HL-60 (cell line): ENCODE results near the gene GMDS.

Experiments
- DNase-seq, 2 experiments: peaks; one replicate each; pipeline ENCODE4 v3.0.0-alpha.2; 2010 to 2020; ENCODE audit warnings: low read depth in 1 of 2, low spot score in 1 of 2
- H3K27ac ChIP-seq: fragments of 250-450 bp; sonication (Bioruptor Pico); replicated peaks from 2 replicates; pipeline ENCODE4 v1.5.1; 2020; ENCODE audit warnings: mild to moderate bottlenecking, moderate library complexity
- H3K27me3 ChIP-seq: fragments of 250-450 bp; sonication (Bioruptor Pico); 2 replicates; pipeline ENCODE4 v1.5.1; 2021; ENCODE audit warnings: mild to moderate bottlenecking, moderate library complexity; ENCODE audit not compliant: insufficient read depth, poor library complexity, severe bottlenecking
- H3K4me3 ChIP-seq: replicated peaks from 2 replicates; pipeline ENCODE4 v1.5.1; 2011; ENCODE audit warnings: mild to moderate bottlenecking, control low read depth, low read length; ENCODE audit not compliant: insufficient read depth
- GABPA ChIP-seq: IDR thresholded peaks from 2 replicates; pipeline ENCODE4 v1.6.1; 2012; ENCODE audit warnings: low read depth
- POLR2AphosphoS5 ChIP-seq: IDR thresholded peaks from 2 replicates; pipeline ENCODE4 v1.6.1; 2012; ENCODE audit warnings: low read depth
- SPI1 ChIP-seq: IDR thresholded peaks from 2 replicates; pipeline ENCODE4 v1.6.1; 2012; ENCODE audit warnings: low read depth, mild to moderate bottlenecking, borderline replicate concordance
- TF ChIP-seq, protein P1 (sequence below): IDR thresholded peaks from one replicate; pipeline ENCODE4 v1.5.1; 2011; ENCODE audit warnings: low read length, control low read depth, inconsistent platforms; ENCODE audit not compliant: insufficient read depth
- TF ChIP-seq, protein P2 (sequence below): IDR thresholded peaks from 2 replicates; pipeline ENCODE4 v1.6.1; 2012; ENCODE audit warnings: low read depth; ENCODE audit not compliant: insufficient replicate concordance

GMDS gene

DNA sequence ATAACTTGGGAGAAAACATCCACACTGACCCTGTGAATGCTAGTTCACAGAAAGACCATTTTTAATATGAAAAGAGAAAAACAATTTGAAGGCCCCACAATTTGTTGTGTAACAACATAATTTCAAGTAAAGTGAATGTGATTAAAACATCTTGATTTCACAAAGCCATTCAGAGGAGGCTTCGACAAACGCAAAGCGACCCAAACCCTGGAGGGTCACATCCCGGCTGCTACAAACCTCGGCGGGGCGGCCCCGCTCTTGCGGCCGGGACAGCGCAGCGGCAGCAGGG, 621.7 kb downstream of the GMDS start:
- Histone ChIP-seq H3K27ac (no peak overlapping the region), H3K4me3 (no peak overlapping the region), H3K27me3 (peaks cover 42% of the 10 kb centered on the region)
- no peak for TF ChIP-seq POLR2AphosphoS5
- TF ChIP-seq GABPA, result no peak
- TF ChIP-seq SPI1, result no peak
- TF ChIP-seq, protein P1, sequence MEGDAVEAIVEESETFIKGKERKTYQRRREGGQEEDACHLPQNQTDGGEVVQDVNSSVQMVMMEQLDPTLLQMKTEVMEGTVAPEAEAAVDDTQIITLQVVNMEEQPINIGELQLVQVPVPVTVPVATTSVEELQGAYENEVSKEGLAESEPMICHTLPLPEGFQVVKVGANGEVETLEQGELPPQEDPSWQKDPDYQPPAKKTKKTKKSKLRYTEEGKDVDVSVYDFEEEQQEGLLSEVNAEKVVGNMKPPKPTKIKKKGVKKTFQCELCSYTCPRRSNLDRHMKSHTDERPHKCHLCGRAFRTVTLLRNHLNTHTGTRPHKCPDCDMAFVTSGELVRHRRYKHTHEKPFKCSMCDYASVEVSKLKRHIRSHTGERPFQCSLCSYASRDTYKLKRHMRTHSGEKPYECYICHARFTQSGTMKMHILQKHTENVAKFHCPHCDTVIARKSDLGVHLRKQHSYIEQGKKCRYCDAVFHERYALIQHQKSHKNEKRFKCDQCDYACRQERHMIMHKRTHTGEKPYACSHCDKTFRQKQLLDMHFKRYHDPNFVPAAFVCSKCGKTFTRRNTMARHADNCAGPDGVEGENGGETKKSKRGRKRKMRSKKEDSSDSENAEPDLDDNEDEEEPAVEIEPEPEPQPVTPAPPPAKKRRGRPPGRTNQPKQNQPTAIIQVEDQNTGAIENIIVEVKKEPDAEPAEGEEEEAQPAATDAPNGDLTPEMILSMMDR, result no peak
- TF ChIP-seq, protein P2, sequence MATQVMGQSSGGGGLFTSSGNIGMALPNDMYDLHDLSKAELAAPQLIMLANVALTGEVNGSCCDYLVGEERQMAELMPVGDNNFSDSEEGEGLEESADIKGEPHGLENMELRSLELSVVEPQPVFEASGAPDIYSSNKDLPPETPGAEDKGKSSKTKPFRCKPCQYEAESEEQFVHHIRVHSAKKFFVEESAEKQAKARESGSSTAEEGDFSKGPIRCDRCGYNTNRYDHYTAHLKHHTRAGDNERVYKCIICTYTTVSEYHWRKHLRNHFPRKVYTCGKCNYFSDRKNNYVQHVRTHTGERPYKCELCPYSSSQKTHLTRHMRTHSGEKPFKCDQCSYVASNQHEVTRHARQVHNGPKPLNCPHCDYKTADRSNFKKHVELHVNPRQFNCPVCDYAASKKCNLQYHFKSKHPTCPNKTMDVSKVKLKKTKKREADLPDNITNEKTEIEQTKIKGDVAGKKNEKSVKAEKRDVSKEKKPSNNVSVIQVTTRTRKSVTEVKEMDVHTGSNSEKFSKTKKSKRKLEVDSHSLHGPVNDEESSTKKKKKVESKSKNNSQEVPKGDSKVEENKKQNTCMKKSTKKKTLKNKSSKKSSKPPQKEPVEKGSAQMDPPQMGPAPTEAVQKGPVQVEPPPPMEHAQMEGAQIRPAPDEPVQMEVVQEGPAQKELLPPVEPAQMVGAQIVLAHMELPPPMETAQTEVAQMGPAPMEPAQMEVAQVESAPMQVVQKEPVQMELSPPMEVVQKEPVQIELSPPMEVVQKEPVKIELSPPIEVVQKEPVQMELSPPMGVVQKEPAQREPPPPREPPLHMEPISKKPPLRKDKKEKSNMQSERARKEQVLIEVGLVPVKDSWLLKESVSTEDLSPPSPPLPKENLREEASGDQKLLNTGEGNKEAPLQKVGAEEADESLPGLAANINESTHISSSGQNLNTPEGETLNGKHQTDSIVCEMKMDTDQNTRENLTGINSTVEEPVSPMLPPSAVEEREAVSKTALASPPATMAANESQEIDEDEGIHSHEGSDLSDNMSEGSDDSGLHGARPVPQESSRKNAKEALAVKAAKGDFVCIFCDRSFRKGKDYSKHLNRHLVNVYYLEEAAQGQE, result no peak
- no peak for DNase-seq

DNA sequence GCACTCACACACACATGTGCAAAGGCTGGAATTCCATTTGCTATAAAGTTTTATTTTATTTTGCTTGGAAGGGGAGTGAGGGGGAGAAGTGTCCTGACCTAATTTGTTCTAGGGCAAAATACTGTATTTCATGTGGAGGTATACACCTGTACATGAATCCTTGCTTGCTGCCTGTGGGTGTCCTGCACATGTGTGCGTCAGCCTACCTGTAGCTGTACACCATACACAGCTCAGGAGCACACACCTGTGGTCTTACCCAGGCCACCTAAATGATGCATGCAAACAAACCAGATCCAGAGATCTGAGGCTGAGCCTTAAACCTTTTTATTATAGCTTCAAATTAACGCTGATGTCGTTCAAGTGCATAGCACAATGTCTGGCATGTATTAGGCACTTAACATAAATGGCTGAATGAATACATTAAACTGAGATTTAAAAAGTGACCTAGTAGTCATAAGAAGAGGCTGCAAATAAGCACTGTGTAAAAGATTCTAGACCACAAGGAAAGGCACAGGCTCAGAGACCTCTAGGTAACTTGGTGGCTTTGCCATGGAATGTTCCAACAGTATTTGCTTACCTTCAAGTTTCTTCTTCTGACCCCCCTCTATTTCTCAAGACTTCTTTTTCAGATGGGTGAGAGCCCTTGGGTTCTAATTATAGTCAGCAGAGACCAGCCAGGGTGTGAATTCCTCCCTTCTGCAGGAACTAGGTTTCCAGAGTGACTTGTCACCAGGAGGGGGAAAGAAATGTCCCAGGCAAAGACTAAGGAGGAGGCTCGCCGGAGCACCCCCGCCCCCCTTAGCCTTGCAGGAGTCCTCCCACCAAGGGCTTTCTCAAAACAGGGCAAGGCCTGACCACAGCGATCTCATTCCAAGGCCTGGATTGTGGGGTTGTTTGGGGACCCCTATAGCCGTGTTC, 622.3 kb downstream of the GMDS start:
- TF ChIP-seq, protein P1, result no peak
- TF ChIP-seq, protein P2, result no peak
- TF ChIP-seq SPI1 (no peak), POLR2AphosphoS5 (no peak), GABPA (no peak)
- no peak for DNase-seq
- peaks cover 41% of the 10 kb centered on the region for H3K27me3 ChIP-seq
- no peak overlapping the region for H3K4me3 ChIP-seq
- H3K27ac ChIP-seq, result no peak overlapping the region

DNA sequence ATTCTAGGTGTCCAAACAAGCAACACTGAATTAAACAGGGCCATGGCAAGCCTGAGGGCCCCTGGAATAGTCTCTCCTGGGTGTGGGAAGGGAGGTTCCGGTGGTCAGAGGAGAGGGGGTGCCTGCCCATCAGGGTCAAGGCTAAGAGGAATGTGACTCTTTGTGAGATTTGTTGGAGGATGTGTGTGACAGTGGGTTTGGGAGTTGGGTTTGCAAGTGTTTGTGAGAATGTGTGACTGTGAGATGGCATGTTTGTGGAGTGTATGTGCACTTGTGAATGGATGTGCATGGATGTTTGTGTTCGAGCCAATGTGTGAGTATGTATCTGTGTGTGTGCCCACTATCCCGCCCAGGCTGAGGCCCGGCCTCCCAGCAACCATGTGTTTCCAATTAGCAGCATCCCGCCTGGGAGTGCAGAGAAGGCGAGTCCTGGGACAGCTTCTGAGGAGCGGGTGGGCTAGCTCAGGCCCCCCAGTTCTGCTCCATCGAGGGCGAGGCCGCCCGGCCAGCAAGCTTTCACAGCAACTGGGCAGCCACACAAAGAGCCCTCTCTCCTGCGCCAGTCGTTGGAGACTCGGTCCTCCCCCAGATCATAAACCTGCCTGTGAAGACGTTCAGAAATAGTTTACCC, 623.1 kb downstream of the GMDS start:
- no peak overlapping the region for H3K4me3 ChIP-seq
- peaks cover 35% of the 10 kb centered on the region for H3K27me3 ChIP-seq
- no peak for TF ChIP-seq SPI1
- TF ChIP-seq POLR2AphosphoS5, result no peak
- no peak for TF ChIP-seq GABPA
- TF ChIP-seq, protein P1, result no peak
- TF ChIP-seq, protein P2, result no peak
- DNase-seq, result no peak
- H3K27ac ChIP-seq, result no peak overlapping the region
